Stimulated activated CD4-positive, alpha-beta T cell treated with anti-CD3 and anti-CD28 coated beads, Interleukin-1b, Interleukin-23, amount 100 ng/mL, for 1 hour (primary cell): ENCODE data around the gene GALNT7.

ENCODE experiments used
- DNase-seq, 2 donors: peaks; one replicate each; pipeline ENCODE4 v3.0.0-alpha.2; 2020; ENCODE audit warnings: low read depth in 2 of 2

Gene GALNT7

GRCh38 chr4:173264684-173265185 lies 96.1 kb downstream of the GALNT7 start:
- DNase-seq = no peak

GRCh38 chr4:173265751-173266150 lies 97.1 kb downstream of the GALNT7 start:
- no peak for DNase-seq

- DNase-seq = no peak
These were observed 99.1 kb downstream of the GALNT7 start for GRCh38 chr4:173267711-173268110.

GRCh38 chr4:173269280-173269679 lies 100.7 kb downstream of the GALNT7 start:
- no peak for DNase-seq

- DNase-seq = no peak
These were observed 101.9 kb downstream of the GALNT7 start for GRCh38 chr4:173270312-173271027.

- DNase-seq = no peak
These were observed 103.7 kb downstream of the GALNT7 start for GRCh38 chr4:173272314-173272713.

GRCh38 chr4:173272996-173273395 lies 104.4 kb downstream of the GALNT7 start:
- no peak for DNase-seq

GRCh38 chr4:173273941-173274340 lies 105.3 kb downstream of the GALNT7 start:
- DNase-seq = no peak

- DNase-seq = no peak
These were observed 106.1 kb downstream of the GALNT7 start for GRCh38 chr4:173274744-173275143.

GRCh38 chr4:173275150-173275549 lies 106.5 kb downstream of the GALNT7 start:
- DNase-seq = no peak

- no peak for DNase-seq
These were observed 108.7 kb downstream of the GALNT7 start for GRCh38 chr4:173277340-173277739.

GRCh38 chr4:173280998-173281397 lies 112.4 kb downstream of the GALNT7 start:
- no peak for DNase-seq

- DNase-seq = no peak
These were observed 113.0 kb downstream of the GALNT7 start for GRCh38 chr4:173281406-173282255.

GRCh38 chr4:173282256-173282562 lies 113.6 kb downstream of the GALNT7 start:
- no peak for DNase-seq

GRCh38 chr4:173282626-173283025 lies 114.0 kb downstream of the GALNT7 start:
- no peak for DNase-seq

GRCh38 chr4:173284463-173284862 lies 115.9 kb downstream of the GALNT7 start:
- DNase-seq = no peak

- DNase-seq = no peak
These were observed 118.9 kb downstream of the GALNT7 start for GRCh38 chr4:173287486-173287885.

- DNase-seq = peak; percentile 30 to 56
These were observed 119.7 kb downstream of the GALNT7 start for GRCh38 chr4:173288296-173288695.

GRCh38 chr4:173288698-173289352 lies 120.2 kb downstream of the GALNT7 start:
- no peak for DNase-seq

- DNase-seq = no peak
These were observed 120.7 kb downstream of the GALNT7 start for GRCh38 chr4:173289353-173289727.

- DNase-seq = no peak
These were observed 123.3 kb downstream of the GALNT7 start for GRCh38 chr4:173291899-173292298.

GRCh38 chr4:173293663-173294062 lies 125.1 kb downstream of the GALNT7 start:
- DNase-seq = no peak

- DNase-seq = no peak
These were observed 125.8 kb downstream of the GALNT7 start for GRCh38 chr4:173294444-173294843.
